ENCODE results near the gene HS3ST4. TPM values are rescaled to one million over a fixed set of nuclear protein-coding genes. Genes with fewer than 3 reads are reported as not detected.

Gene HS3ST4
- total and polyA plus RNA-seq, 8 donors = 0.09 to 0.11 (median 0.11) TPM; not detected in 4

DNA sequence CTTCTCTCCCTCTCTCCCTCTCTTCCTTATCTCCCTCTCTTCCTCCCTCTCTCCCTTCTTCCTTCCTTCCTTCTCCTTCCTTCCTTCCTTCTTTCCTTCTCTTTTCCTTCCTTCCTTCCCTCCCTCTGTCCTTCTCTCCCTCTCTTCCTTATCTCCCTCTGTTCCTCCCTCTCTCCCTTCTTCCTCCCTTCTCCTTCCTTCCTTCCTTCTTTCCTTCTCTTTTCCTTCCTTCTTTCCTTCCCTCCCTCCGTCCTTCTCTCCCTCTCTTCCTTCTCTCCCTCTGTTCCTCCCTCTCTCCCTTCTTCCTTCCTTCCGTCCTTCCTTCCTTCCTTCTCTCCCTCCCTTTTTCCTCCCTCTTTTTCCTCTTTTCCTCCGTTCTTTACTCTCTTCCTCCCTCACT lies 38.6 kb downstream of the HS3ST4 start:
- DNase-seq = no peak
- TF ChIP-seq, protein P1, sequence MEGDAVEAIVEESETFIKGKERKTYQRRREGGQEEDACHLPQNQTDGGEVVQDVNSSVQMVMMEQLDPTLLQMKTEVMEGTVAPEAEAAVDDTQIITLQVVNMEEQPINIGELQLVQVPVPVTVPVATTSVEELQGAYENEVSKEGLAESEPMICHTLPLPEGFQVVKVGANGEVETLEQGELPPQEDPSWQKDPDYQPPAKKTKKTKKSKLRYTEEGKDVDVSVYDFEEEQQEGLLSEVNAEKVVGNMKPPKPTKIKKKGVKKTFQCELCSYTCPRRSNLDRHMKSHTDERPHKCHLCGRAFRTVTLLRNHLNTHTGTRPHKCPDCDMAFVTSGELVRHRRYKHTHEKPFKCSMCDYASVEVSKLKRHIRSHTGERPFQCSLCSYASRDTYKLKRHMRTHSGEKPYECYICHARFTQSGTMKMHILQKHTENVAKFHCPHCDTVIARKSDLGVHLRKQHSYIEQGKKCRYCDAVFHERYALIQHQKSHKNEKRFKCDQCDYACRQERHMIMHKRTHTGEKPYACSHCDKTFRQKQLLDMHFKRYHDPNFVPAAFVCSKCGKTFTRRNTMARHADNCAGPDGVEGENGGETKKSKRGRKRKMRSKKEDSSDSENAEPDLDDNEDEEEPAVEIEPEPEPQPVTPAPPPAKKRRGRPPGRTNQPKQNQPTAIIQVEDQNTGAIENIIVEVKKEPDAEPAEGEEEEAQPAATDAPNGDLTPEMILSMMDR (IDR thresholded peaks at IDR 0.05) = no peak
- H3K4me1 ChIP-seq = no peaks in the 10 kb centered on the region
- no peak for ATAC-seq
- no peak overlapping the region for H3K4me3 ChIP-seq
- H3K27ac ChIP-seq = no peak overlapping the region
- intact Hi-C loops (cut with DNase I) = no loop called here
- H3K9me3 ChIP-seq = no peaks in the 10 kb centered on the region
- no peaks in the 10 kb centered on the region for H3K27me3 ChIP-seq
- no peaks in the 10 kb centered on the region for H3K36me3 ChIP-seq

DNA sequence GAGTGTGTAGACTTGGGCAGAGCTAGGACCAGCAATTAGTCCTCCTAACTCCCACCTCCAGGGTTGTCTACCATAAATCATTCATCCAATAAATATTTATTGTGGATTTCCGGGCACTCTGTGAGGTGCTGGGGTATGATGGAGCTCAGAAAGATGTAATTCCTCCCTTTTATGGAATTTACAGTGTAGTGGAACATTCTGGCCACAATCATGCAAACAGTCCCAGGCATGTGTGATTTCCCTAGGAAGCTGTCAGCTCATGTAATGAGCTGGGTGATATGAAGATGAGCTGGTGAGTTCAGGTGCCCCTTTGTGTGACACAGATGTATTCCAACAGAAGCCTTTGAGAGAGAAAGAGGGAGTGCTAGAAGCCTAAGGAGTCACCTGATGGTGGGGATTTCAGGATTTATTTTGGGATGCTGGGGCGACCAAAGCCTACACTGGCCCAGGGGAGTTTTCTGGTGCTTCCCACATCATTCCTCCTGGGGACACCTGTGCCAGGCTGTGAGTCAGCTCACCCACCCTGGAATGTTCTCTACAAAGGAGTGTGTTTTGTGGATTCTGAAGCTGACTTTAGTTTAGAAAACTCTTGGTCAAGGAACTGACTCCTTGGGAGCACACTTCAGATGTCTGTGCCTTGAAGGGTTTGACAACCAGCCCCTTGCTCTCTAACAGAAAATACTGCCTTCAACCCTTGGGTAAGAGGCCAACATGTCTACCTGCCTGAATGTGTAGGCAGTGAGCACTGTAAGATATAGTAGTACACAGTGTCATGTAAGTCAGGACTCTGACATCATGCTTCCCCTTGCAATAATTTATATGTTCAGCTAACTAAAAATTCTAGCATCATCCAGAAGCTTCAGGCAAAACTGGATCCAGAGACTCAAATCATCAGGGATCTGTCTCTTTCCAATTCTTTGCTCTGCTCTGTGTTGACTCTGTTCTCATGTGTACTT lies 42.9 kb downstream of the HS3ST4 start:
- H3K36me3 ChIP-seq = no peaks in the 10 kb centered on the region
- DNase-seq = no peak
- no peaks in the 10 kb centered on the region for H3K9me3 ChIP-seq
- H3K27me3 ChIP-seq = no peaks in the 10 kb centered on the region
- no peak overlapping the region for H3K27ac ChIP-seq
- TF ChIP-seq, protein P1 (IDR thresholded peaks at IDR 0.05) = no peak
- intact Hi-C loops (cut with DNase I) = no loop called here
- no peak overlapping the region for H3K4me3 ChIP-seq
- no peaks in the 10 kb centered on the region for H3K4me1 ChIP-seq
- ATAC-seq = no peak

DNA sequence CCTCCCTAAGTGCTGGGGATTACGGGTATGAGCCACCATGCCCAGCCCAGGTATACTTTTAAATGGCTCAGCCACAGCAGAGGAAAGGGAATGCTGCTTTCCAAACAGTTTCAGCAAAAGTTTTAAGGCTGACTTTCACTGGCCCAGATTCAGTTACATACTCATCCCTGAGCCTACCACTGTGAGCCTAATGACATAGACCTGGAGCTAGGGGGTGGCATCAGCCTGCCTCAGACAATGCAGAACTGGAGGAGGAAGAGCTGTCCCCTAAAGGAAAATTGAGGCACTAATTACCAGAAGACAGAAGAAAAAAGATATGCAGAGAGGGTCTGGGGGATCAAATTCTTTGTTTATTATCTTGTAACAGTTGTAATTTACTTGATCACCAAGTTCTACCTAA lies 43.9 kb downstream of the HS3ST4 start:
- ATAC-seq (no peak), DNase-seq (no peak)
- Histone ChIP-seq H3K4me1 (no peaks in the 10 kb centered on the region), H3K9me3 (no peaks in the 10 kb centered on the region), H3K27ac (no peak overlapping the region), H3K4me3 (no peak overlapping the region), H3K36me3 (no peaks in the 10 kb centered on the region), H3K27me3 (no peaks in the 10 kb centered on the region)
- TF ChIP-seq, protein P1 (IDR thresholded peaks at IDR 0.05) = no peak
- intact Hi-C loops (cut with DNase I) = no loop called here

DNA sequence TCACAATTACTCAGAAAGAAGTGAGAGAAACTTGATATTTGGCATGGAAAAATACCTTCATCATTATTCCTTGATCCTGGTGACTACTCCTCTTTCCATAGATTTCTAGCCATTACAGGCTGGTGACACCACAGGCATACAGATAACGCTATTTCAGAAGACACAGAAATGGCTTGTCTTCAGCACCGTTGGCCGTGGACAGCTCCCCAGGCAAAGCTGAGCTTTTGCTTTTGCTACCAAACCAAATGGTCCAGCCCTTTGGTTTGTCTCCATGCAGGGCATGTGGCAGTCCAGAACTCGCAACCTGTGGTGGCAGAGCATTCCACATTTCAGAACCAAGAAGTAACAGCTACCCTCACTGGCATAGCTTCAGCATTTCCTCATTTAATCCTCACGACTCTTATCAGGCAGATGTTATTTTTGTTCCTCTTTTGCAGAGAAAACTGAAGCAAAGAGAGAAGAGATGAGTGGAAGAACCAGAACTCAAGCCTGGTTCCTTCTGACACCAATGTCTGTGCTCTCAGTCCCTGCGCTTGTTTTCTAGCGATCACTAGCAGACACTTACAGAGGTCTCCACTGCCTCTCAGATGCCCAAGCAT lies 55.5 kb downstream of the HS3ST4 start:
- DNase-seq = peak in 2 of 4 donors; percentile 1
- Histone ChIP-seq H3K36me3 (no peaks in the 10 kb centered on the region), H3K4me1 (no peaks in the 10 kb centered on the region), H3K27me3 (no peaks in the 10 kb centered on the region), H3K4me3 (no peak overlapping the region), H3K27ac (no peak overlapping the region), H3K9me3 (peaks cover 0 to 11% of the 10 kb centered on the region in 2 donors)
- ATAC-seq = no peak
- TF ChIP-seq, protein P1 (IDR thresholded peaks at IDR 0.05) = no peak
- intact Hi-C loops (cut with DNase I) = no loop called here

DNA sequence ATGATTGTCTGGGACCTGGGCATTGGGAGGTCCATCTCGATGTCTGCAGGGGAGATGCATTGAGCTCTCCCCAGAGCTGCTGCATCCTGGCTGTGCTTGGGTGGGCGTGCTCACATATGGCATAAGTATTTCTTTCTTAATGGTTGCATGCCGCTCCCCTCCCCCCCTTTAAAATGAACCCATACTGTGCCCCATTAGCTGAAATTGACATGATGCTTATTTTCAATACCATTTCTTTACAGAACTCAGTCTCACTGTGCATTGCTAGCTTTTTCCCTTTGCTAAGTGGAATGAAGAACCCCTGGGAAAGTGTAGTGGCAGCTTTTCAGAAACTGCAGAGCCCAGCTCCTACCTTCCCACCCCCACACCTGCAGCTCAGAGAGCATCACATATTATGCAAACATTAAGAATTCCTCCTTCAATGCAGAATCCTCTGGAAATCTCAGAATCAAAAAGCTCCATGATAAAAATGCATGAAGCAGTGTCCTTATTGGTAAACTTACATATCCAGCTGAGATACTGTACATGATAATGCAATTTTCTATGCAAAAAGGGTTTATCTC lies 56.4 kb downstream of the HS3ST4 start:
- intact Hi-C loops (cut with DNase I) = no loop called here

More for the DNA sequence above, 56.4 kb downstream of the HS3ST4 start:
- H3K4me1 ChIP-seq = no peaks in the 10 kb centered on the region
- TF ChIP-seq, protein P1 (IDR thresholded peaks at IDR 0.05) = no peak
- H3K9me3 ChIP-seq = peaks cover 0 to 11% of the 10 kb centered on the region in 2 donors
- no peak for ATAC-seq
- H3K4me3 ChIP-seq = no peak overlapping the region
- DNase-seq = no peak
- no peak overlapping the region for H3K27ac ChIP-seq
- H3K36me3 ChIP-seq = no peaks in the 10 kb centered on the region
- no peaks in the 10 kb centered on the region for H3K27me3 ChIP-seq
